HEK293 (cell line): ENCODE results near the gene GRIN3A.

Experiments
- CTCF ChIP-seq: fragments of 450-650 bp; formaldehyde crosslinking; IDR thresholded peaks from 2 replicates; pipeline ENCODE4 v1.5.1; 2016; ENCODE audit warnings: missing biosample characterization, missing genetic modification characterization
- YY1 ChIP-seq: fragments of 450-650 bp; formaldehyde crosslinking; IDR thresholded peaks from 2 replicates; pipeline ENCODE4 v1.5.1; 2018; ENCODE audit warnings: missing biosample characterization, missing genetic modification characterization
- ZBTB21 ChIP-seq: fragments of 450-650 bp; formaldehyde crosslinking; IDR thresholded peaks from 2 replicates; pipeline ENCODE4 v1.5.1; 2017; ENCODE audit warnings: missing biosample characterization, missing genetic modification characterization
- ZFHX2 ChIP-seq: fragments of 450-650 bp; formaldehyde crosslinking; conservative IDR thresholded peaks from 2 replicates; pipeline ENCODE4 v1.5.1; 2016; ENCODE audit warnings: missing biosample characterization, missing genetic modification characterization
- ZNF112 ChIP-seq: fragments of 450-650 bp; formaldehyde crosslinking; IDR thresholded peaks from 2 replicates; pipeline ENCODE4 v1.5.0; 2017; ENCODE audit warnings: missing biosample characterization, missing genetic modification characterization
- ZNF16 ChIP-seq: fragments of 450-650 bp; formaldehyde crosslinking; IDR thresholded peaks from 2 replicates; pipeline ENCODE4 v1.5.1; 2016; ENCODE audit warnings: low read depth, missing biosample characterization, missing genetic modification characterization
- ZNF449 ChIP-seq: fragments of 450-650 bp; formaldehyde crosslinking; IDR thresholded peaks from 2 replicates; pipeline ENCODE4 v1.5.1; 2017; ENCODE audit warnings: missing biosample characterization, mild to moderate bottlenecking, missing genetic modification characterization, moderate library complexity
- ZNF629 ChIP-seq: fragments of 450-650 bp; formaldehyde crosslinking; IDR thresholded peaks from 2 replicates; pipeline ENCODE4 v1.5.1; 2017; ENCODE audit warnings: missing biosample characterization, missing genetic modification characterization

- TF ChIP-seq YY1 (tag by site-specific recombination) (no peak), CTCF (tag by site-specific recombination) (no peak), ZBTB21 (no peak), ZNF629 (tag by site-specific recombination) (no peak), ZNF449 (no peak), ZNF16 (tag by site-specific recombination) (no peak), ZNF112 (tag by site-specific recombination) (no peak), ZFHX2 (tag by site-specific recombination) (no peak)
Observed at GRCh38 chr9:101618698-101619097, 119.7 kb downstream of the GRIN3A start.
